GM12872 (cell line): Measurements from ENCODE around the gene CAMKK2.

ENCODE experiments used
- TF ChIP-seq, protein P1 (sequence below): IDR thresholded peaks from 3 replicates; pipeline ENCODE4 v1.5.1; 2011; ENCODE audit warnings: low read depth, mild to moderate bottlenecking, low read length, moderate library complexity; ENCODE audit not compliant: insufficient read depth

The CAMKK2 gene

DNA sequence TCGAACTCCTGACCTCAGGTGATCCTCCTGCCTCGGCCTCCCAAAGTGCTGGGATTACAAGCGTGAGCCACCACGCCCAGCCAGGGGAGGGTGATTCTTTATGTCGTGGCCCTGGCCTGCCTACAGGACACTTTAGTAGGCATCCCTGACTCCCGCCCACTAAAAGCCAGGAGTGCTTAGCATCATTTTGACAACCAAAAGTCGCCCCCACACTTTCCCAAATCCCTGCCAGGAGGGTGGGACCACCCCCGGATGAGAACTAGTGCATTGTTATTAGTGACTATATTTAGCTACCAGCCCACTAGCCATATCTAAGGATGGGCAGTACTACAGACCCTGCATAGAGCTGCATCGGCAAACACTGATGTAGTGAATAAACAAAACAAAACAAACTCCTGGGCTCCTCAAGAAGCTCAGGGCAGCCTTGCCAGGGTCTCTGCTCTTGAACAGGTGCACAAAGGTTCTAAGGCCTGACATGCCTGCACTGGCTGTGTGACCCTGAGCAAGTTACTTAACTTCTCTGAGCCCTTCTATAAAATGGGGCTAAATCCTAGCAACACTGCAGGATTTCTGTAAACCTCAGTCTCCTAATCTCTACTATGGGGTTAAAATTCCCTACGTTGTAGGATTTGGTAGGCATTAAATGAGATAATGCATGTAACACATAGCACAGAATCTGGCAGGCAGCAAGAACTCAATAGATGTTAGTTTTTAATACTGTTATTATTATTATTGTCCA is 2.2 kb downstream of the CAMKK2 start:
- TF ChIP-seq, protein P1, sequence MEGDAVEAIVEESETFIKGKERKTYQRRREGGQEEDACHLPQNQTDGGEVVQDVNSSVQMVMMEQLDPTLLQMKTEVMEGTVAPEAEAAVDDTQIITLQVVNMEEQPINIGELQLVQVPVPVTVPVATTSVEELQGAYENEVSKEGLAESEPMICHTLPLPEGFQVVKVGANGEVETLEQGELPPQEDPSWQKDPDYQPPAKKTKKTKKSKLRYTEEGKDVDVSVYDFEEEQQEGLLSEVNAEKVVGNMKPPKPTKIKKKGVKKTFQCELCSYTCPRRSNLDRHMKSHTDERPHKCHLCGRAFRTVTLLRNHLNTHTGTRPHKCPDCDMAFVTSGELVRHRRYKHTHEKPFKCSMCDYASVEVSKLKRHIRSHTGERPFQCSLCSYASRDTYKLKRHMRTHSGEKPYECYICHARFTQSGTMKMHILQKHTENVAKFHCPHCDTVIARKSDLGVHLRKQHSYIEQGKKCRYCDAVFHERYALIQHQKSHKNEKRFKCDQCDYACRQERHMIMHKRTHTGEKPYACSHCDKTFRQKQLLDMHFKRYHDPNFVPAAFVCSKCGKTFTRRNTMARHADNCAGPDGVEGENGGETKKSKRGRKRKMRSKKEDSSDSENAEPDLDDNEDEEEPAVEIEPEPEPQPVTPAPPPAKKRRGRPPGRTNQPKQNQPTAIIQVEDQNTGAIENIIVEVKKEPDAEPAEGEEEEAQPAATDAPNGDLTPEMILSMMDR: no peak

DNA sequence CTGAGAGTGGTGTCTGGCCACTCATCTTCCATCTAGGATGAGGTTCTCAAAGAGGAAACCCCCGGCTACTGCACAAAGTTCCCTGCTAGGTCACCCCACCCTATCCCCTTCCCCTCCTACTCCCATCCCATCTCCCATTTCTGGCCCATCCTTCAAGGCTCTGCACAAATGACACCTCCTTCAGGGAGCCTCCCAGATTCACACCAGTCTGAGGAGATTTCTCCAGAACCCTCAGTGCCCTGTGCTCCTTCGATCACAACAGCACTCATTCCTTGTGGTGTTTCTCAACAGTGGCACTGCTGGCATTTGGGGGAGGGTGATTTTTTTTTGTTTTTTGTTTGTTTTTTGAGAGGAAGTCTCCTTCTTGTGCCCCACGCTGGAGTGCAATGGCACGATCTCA is 2.9 kb downstream of the CAMKK2 start:
- TF ChIP-seq, protein P1: no peak

DNA sequence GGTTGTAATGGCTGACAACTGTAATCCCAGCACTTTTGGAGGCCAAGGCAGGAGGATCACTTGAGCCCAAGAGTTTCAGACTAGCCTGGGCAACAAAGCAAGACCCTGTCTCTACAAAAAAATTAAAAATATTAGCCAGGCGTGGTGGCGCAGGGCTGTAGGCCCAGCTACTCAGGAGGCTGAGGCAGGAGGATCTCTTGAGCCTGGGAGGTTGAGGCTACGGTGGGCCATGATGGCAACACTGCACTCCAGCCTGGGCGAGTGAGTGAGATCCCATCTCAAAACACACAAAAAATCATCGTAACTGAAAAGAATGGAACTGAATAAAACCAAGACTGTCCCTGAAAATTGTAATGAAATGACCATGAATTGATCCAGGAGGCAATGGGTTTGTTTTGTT is 6.1 kb downstream of the CAMKK2 start:
- TF ChIP-seq, protein P1: no peak

DNA sequence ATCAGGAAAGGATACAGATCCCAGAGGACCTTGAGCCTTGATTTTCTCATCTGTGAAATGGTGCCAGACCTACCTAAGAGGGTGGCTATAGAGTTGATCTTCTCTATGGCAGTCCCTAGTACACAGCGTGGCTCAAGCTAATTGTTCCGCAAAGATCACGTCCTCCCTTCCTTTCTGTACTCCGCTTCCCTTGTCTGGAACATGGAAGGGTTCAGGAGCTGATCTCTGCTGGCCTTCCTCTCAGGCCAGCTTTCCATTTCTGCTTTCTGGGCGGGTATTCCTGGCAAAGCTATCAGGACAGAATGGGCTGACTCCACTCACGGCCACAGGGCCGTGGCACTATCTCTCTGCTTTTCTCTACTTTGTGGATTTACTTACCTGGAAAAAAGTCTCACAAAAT is 6.5 kb downstream of the CAMKK2 start:
- TF ChIP-seq, protein P1: no peak

DNA sequence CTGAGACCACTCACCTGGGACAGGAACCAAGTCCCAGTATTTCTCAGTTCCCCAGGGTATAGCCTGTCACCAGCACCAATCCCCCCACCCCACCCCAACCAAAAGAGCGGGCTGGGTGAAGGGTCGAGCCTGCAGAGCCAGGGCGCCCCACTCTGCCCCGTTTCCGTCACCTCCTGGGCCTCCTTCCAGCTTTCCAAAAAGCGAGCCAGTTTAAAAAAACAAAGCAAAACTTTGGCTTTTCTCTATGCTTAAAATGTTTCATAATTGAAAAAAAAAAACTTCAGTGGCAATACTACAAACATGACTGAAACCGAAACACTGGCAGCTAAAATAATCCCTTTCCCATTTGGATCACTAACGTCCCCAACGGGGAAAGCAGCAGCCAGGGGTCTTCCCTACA is 7.5 kb downstream of the CAMKK2 start:
- TF ChIP-seq, protein P1: no peak

DNA sequence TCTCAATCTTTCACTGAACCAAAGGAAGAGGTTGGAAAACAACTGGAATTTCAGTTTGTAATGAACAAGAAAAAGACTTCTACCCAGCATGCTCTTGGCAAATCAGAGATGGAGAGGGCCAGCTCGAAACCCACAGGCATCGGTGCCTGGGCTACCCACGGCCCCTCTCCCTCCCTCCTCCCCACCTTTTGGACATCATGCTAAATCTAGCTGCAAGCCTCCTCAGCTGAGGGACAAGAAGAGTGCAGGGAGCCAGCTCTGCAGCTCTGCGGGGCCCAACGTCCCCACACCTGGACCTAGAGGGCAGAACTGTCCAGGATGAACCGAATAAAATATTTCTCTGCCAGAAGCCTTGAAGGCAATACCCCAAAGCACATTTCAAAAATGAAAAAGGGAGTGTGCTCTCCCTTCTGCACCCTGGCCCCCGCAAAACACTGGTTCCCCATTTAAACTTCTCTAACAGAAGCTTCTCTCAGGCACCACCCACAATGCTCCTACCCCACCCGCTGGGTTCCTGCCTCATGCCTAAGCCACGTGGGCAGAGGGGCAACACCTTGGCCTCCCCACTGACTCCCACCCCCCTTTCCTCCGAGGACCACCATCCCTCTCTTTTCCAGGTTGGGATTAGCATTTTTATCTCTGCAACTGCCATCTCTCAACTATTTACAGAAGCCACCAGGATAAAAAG is 8.2 kb downstream of the CAMKK2 start:
- TF ChIP-seq, protein P1: no peak

DNA sequence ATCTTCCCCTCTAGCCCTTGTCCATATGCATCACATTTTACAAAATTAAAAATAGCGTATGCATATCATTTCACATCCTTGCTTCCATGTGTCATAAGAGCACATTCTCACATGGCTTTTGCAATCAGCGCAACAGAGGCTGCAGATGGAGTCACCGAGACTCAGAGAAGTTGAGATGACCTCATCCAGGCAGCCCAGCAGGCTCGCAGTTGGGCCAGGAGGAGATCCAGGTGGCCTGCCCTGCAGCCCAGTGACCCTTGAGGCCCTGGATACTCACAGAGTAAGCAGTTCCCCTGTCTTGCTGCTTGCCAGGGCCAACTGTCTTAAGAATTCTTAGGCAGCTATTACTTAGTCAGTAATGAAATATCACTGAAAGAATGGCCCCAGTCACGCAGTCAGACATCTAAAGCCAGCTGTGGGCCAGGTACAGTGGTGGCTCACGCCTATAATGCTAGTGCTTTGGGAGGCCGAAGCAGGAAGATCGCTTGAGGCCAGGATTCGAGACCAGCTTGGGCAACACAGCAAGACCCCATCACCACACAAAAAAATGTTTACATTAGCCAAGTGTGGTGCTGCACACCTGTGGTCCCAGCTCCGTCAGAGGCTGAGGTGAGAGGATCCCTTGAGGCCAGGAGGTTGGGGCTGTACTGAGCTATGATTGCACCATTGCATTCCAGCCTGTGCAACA is 9.1 kb downstream of the CAMKK2 start:
- TF ChIP-seq, protein P1: no peak
